AG08395 (cell line): ENCODE data around the gene AP3M1.

Experiments
- DNase-seq: peaks from one replicate; pipeline ENCODE4 v3.0.0; 2012; ENCODE audit warnings: mixed read lengths, low spot score

Gene AP3M1

DNA sequence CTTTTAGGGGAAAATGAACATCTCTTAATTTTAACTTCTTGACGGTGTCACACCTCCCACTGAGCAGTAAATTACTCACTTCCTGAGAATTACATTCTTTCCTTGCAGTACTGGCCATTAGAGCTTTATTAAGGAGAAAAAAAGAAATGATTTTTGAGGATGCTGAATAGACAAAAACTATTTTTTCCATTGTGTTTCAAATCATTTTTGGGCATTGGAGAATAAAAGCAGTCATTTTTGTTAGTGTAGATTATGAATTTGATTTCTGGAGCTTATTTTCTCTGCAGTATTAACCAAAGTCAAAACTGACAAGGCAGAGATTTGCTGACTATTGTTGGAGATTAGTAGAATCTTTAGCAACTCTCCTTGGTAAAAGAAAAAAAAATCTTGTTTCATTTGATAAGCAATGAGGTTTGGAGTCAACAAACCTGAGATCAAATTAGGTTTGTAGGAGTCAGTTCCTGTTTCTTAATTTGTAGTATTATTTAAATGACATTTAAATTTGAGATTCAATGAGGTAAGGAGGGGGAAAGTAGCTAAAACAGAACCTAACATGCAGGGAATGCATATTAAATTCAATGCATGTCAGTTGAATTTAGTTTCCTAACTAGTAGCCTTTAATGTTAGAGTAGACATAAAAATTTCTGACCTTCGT lies 70.6 kb downstream of the AP3M1 start:
- DNase-seq = peak; percentile 17

DNA sequence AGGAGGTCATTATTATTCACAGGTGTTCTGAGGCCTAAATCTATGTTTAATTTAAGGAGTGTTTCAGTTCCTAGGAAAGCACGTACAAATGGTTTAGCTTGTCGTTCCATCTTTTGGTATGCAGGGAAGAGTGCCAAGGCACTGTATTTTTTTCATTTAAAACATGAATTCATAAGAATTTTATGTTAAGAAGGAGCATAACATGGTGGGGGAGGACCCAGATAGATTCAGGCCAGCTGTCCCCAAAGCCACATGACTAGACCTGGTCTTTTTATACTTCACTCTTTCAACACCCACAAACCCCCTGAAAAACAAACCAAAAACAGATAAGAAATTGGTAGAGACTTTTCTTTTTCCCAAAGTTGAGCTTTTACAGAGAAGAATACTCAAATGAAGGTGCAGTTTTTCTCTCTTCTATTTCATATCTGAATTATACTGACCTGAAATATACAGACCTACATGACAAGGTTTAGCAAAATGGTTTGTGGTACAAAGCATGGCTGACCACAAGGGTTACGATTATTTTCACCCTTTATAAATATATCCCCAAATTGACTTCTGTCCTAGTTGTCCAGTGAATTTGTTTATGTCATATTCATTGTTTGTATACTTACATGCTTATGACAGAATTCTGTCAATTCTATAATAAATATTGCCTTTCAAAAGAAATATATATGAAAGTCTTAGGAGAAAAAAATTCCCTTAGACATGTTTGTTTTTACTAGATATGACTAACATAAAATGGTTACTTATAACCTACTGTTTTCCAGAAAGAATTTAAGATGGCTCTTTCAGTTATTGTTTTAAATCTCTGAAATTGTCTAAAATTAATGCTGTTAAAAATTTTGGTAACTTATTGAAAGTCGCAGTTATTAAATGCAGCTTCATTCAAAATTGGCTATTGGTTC lies 71.3 kb downstream of the AP3M1 start:
- no peak for DNase-seq

DNA sequence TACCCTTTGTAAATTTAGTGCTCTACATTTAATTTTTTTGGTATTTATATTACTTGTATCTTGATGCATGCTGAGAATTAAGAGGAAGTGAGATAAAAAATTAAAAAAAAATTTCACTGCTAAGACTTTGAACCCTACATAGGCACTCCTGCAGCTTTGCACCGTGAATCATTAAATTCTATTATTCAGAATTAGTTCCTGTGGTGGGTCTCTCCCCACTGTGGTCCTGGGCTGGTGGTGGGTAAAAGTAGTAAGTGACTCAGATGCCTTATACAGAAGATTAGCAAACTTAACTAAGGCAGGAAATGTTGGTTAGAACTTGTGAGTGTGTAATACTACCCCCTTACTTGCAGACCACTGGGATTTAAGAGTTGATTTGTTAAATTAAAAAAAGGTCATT lies 72.6 kb downstream of the AP3M1 start:
- DNase-seq = no peak

DNA sequence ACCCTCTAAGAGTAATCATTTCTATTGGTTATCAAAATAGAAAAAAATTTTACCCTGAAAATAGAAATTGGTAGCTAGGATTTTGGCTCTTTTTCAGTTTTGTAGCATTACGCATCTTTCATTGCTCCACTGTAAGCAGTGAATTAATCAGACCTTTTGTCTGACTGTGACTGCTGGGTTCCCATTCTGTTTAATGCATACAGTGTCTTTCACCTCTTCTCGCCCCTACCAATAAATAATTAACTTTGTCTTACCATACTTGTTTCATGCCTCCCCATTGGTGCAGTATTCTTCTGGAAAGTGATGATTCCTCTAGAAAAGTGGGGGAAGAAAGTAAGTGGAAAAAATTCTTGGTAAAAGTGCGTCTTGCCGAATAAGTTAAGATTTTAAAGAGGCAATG lies 73.2 kb downstream of the AP3M1 start:
- DNase-seq = no peak

DNA sequence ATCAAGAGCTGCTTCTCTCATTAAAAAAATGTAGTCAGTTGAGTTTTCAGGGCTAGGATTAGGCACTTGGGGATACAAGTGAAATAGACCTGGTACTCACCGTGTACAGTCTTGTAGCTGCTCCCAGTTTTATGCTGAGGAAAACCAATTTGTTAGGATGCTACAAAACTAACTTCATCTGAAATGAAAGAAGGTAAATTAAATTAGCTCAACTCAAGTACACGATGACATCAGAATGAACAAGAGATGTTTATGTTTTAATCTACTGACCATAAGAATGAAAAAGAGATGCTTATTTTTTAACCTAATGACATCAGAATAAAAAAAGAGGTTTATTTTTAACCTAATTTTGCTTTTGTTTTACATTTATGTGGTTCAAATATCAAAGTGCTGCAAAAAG lies 73.7 kb downstream of the AP3M1 start:
- DNase-seq = no peak

DNA sequence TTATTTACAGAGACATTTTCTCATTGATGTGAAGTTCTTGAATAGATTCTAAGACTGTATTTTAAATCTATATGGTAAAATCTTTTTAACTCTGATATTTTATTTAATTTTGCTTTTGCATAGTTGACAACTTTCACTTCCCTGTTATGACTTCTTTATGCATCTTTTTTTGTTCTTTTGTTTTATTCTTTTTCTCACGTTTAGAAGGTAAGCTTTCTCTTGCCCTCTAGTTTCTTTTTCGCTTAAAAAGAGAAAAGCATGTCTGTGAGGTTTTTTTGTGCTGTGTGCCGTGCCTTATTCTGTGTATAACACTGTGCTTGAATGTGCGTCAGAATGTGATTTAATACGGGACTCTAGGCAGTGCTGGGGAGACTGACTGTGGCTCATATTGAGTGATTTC lies 74.7 kb downstream of the AP3M1 start:
- no peak for DNase-seq

DNA sequence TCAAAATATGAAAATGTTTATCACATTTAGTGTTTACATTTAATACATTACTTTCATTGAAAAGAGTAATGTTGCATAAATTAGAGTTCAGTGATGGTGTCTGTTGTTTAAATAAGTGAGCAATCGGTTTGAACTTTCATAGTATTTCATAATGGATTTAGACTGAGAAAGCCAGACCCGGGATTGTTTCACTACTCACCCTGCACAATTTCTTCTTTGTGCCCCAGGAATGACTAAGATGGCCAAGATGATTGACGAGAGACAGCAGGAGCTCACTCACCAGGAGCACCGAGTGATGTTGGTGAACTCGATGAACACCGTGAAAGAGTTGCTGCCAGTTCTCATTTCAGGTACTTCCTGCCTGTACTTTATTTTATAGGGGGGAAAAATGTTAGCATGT lies 78.1 kb downstream of the AP3M1 start:
- DNase-seq = no peak

DNA sequence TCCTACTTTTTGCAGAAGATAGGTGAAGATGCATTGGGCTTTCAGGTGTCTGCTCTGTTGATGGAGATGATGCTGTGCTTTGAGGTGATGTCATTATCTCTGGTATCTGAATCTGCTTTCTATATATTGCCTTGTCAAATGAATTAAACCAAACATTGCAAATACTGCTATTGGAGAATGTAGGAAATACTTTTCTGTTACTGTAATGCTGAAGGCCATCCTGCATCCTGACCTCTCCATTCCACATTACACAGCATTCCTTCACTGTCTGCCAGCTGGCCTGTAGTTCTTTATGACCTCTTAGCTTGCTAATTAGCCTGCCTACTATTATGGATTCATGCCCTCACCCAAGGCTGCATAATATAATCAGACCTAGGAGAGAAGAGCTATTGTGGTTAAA lies 79.5 kb downstream of the AP3M1 start:
- peak; percentile 79 for DNase-seq
